HEK293T (cell line): ENCODE data around the gene ADCY2.

Experiments used
- CTBP1 ChIP-seq: fragments of 450-650 bp; IDR thresholded peaks from 2 replicates; pipeline ENCODE4 v1.6.1; 2016; ENCODE audit warnings: borderline replicate concordance
- HDGF ChIP-seq: fragments of 450-650 bp; IDR thresholded peaks from 2 replicates; pipeline ENCODE4 v1.6.1; 2017; ENCODE audit warnings: antibody characterized with exemption, borderline replicate concordance
- NFRKB ChIP-seq: fragments of 450-650 bp; IDR thresholded peaks from 2 replicates; pipeline ENCODE4 v1.6.1; 2016; ENCODE audit warnings: mild to moderate bottlenecking, moderate library complexity
- TARDBP ChIP-seq: fragments of 450-650 bp; IDR thresholded peaks from 2 replicates; pipeline ENCODE4 v1.6.1; 2016

- TF ChIP-seq CTBP1 (no peak), NFRKB (no peak), TARDBP (no peak), HDGF (no peak)
Observed at GRCh38 chr5:7824995-7825394, 429.1 kb downstream of the ADCY2 start.
